Fibroblast of peridontal ligament (primary cell): ENCODE measurements around the gene COPE.

Source experiments
- DNase-seq: peaks from one replicate; pipeline ENCODE4 v3.0.0-alpha.2; 2010; ENCODE audit errors: extremely low read depth

The COPE gene

DNA sequence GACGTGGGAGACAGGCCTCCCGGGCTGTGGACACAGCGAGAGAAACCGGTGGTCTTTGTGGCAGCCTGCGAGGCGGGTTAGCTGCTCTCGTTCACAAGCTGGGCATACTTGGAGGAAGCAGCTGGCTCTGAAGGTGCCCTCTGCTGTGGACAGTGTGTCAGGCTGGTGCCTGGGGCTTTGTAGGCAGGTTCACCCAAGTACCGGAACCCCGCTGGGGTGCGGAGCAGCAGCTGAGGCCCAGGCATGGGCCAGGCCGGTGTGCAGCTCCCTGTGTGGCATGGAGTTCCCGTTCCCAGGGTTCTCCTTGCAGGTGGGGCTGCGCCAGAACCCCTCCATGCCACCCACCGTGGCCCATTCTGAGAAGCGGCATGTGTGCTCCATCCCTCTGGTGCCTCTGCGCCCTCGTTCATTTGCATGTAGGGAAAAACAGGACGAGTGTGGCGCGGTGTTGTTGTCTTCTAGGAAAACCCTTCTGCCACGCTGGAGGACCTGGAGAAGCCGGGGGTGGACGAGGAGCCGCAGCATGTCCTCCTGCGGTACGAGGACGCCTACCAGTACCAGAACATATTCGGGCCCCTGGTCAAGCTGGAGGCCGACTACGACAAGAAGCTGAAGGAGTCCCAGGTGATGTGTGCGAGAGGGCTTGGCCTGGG, 67.4 kb downstream of the COPE start:
- DNase-seq = no peak

DNA sequence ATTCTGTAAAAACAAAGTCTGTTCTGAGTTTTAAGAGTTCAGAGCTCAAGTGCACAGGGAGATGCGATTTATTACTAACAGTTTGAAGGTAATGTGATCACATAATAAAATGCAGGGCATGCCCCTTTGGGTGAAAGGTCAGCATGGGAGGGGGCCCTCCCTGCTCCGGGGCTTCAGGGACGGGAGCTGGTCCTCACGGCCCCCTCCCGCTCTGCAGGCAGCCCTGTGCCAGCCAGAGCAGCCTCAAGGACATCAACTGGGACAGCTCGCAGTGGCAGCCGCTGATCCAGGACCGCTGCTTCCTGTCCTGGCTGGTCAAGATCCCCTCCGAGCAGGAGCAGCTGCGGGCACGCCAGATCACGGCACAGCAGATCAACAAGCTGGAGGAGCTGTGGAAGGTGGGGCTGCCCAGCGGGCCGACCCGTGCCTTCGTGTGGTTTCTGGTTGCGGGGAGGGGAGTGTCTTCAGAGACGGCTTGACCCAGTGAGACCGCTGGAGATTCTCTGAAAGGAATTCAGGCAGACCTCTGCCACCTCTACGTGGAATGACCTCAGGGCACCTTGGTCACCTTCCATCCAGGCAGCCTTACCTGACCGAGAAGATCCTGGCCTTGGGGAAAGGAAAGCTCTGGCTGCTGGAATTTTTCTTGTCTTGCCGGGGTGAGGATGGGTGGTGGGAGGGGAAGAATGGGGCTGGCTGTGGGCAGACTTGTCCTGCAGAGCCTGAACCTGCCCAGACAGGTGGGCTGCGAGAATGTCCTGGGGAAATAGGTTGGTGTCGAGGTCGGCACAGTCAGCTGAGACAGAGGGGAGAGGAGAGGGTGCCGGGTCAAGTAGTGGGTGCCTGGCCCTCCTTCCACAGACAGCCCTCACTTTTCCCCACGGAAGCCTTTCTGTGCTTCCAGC, 68.5 kb downstream of the COPE start:
- no peak for DNase-seq

DNA sequence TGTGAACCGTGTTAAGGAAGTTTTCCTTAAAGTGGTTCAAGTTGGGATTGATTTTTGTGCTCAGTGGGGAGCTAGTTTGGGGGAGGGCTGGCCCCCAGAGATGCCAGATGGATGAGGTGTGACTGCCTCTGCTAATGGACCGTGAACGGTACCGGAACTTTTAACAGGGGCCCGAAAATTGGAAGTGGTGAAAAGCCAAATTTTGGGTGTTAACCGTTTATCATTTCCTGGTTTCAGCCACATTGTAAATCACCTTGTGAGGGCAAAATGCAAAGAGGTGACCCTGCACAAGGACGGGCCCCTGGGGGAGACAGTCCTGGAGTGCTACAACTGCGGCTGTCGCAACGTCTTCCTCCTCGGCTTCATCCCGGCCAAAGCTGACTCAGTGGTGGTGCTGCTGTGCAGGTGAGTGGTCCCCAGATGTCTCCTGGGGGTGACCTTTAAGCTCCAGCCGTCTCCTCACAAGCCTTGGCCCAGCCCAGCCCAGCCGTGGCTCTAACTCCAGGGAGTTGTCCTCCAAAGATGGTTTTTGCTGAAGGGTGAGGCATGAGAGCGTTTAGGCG, 69.3 kb downstream of the COPE start:
- DNase-seq = no peak
